GM12874 (cell line): ENCODE data around the gene HILPDA.

Experiments used
- CTCF ChIP-seq: IDR thresholded peaks from 2 replicates; pipeline ENCODE4 v1.5.1; 2011; ENCODE audit warnings: low read depth, mild to moderate bottlenecking, control low read depth, low read length, moderate library complexity; ENCODE audit not compliant: insufficient read depth

HILPDA gene

GRCh38 chr7:128455543-128456254 is at the start of gene HILPDA:
Gene HILPDA, plus strand, starts transcription at chr7:128455878. Its CDS starts 1,391 bp downstream, at chr7:128457269.
- no peak for TF ChIP-seq CTCF

GRCh38 chr7:128406314-128407232 is 49.1 kb upstream of the HILPDA start:
- no peak for TF ChIP-seq CTCF

- TF ChIP-seq CTCF, result no peak
These were observed 48.5 kb upstream of the HILPDA start for GRCh38 chr7:128407233-128407589.

- no peak for TF ChIP-seq CTCF
These were observed 47.6 kb upstream of the HILPDA start for GRCh38 chr7:128407751-128408708.

- TF ChIP-seq CTCF, result no peak
These were observed 46.7 kb upstream of the HILPDA start for GRCh38 chr7:128408709-128409595.

GRCh38 chr7:128409596-128410450 is 45.9 kb upstream of the HILPDA start, which contains the start of gene IMPDH1:
Gene IMPDH1, minus strand, starts transcription at chr7:128409982. Its CDS starts 81 bp downstream, at chr7:128409901.
- TF ChIP-seq CTCF, result no peak
